ENCODE results near the gene ATG7. TPM values are rescaled to one million over a fixed set of nuclear protein-coding genes. Genes with fewer than 3 reads are reported as not detected.

Gene ATG7
- total RNA-seq, 2 experiments from 2014 or later, result 36.8 to 40.0 TPM

GRCh38 chr3:11284011-11284410, 11.8 kb downstream of the ATG7 start:
- Mint-ChIP-seq H3K36me3 (ENCODE audit: low read depth) (peaks cover 48% of the 10 kb centered on the region), H3K27me3 (ENCODE audit: low read depth) (no peaks in the 10 kb centered on the region), H3K4me1 (ENCODE audit: low read depth) (peaks cover 31% of the 10 kb centered on the region), H3K9me3 (ENCODE audit: insufficient read depth) (no peaks in the 10 kb centered on the region), H3K27ac (no peak overlapping the region), H3K4me3 (no peak overlapping the region)
- ATAC-seq (no peak), DNase-seq (no peak)
- CTCF ChIA-PET, result interaction anchor here (3.5 kb wide), 1 partner anchor 11 kb away, joined by 18 read pairs; the partner anchor contains the start of gene ATG7
- POLR2A ChIA-PET, result interaction anchor here (2.3 kb wide), 1 partner anchor 12 kb away, joined by 9 read pairs; the partner anchor contains the start of gene ATG7

- ChIA-PET CTCF (interaction anchor here (2.1 kb wide), 1 partner anchor 12 kb away, joined by 9 read pairs; no protein-coding TSS in a partner anchor), POLR2A (interaction anchor here (2.3 kb wide), 1 partner anchor 13 kb away, joined by 9 read pairs; the partner anchor contains the start of gene ATG7)
- H3K4me1 Mint-ChIP-seq (ENCODE audit: low read depth), result peaks cover 41% of the 10 kb centered on the region
- no peaks in the 10 kb centered on the region for H3K27me3 Mint-ChIP-seq (ENCODE audit: low read depth)
- no peak overlapping the region for H3K4me3 Mint-ChIP-seq
- ATAC-seq, result no peak
- no peaks in the 10 kb centered on the region for H3K9me3 Mint-ChIP-seq (ENCODE audit: insufficient read depth)
- H3K36me3 Mint-ChIP-seq (ENCODE audit: low read depth), result peaks cover 55% of the 10 kb centered on the region
- no peak for DNase-seq
- no peak overlapping the region for H3K27ac Mint-ChIP-seq
Observed at GRCh38 chr3:11285471-11285870, 13.3 kb downstream of the ATG7 start.

GRCh38 chr3:11287404-11287803, 15.2 kb downstream of the ATG7 start:
- no peak for ATAC-seq
- Mint-ChIP-seq H3K4me1 (ENCODE audit: low read depth) (peaks cover 51% of the 10 kb centered on the region), H3K9me3 (ENCODE audit: insufficient read depth) (no peaks in the 10 kb centered on the region), H3K27me3 (ENCODE audit: low read depth) (no peaks in the 10 kb centered on the region), H3K27ac (peak overlapping the region; percentile 58), H3K4me3 (no peak overlapping the region), H3K36me3 (ENCODE audit: low read depth) (peaks cover 59% of the 10 kb centered on the region)
- CTCF ChIA-PET, result interaction anchor here (0.8 to 2.1 kb wide), 4 partner anchors 9 to 24 kb away, joined by 3 to 9 read pairs (median 4); no protein-coding TSS in a partner anchor
- DNase-seq, result no peak
- POLR2A ChIA-PET, result interaction anchor here (0.8 to 3.1 kb wide), 3 partner anchors 13 to 240 kb away, joined by 3 to 30 read pairs (median 3); partner anchors contain the start of gene ATG7

GRCh38 chr3:11288021-11288491, 15.9 kb downstream of the ATG7 start:
- POLR2A ChIA-PET, result interaction anchor here (0.8 to 3.1 kb wide), 6 partner anchors 9 to 241 kb away, joined by 3 to 30 read pairs (median 4); partner anchors contain the start of gene ATG7
- Mint-ChIP-seq H3K9me3 (ENCODE audit: insufficient read depth) (no peaks in the 10 kb centered on the region), H3K27ac (no peak overlapping the region), H3K4me3 (no peak overlapping the region), H3K4me1 (ENCODE audit: low read depth) (peaks cover 55% of the 10 kb centered on the region), H3K36me3 (ENCODE audit: low read depth) (peaks cover 57% of the 10 kb centered on the region), H3K27me3 (ENCODE audit: low read depth) (no peaks in the 10 kb centered on the region)
- CTCF ChIA-PET, result interaction anchor here (0.6 to 4.0 kb wide), 6 partner anchors 9 to 46 kb away, joined by 3 to 32 read pairs (median 4); partner anchors contain the start of gene ATG7
- DNase-seq (no peak), ATAC-seq (no peak)

- Mint-ChIP-seq H3K27ac (peak overlapping the region; percentile 95), H3K9me3 (ENCODE audit: insufficient read depth) (no peaks in the 10 kb centered on the region), H3K36me3 (ENCODE audit: low read depth) (peaks cover 48% of the 10 kb centered on the region), H3K4me1 (ENCODE audit: low read depth) (peaks cover 55% of the 10 kb centered on the region), H3K4me3 (peak overlapping the region; percentile 45), H3K27me3 (ENCODE audit: low read depth) (no peaks in the 10 kb centered on the region)
- ChIA-PET POLR2A (interaction anchor here (0.9 to 3.1 kb wide), 5 partner anchors 10 to 51 kb away, joined by 3 to 30 read pairs (median 4); partner anchors contain the start of gene ATG7), CTCF (interaction anchor here (0.7 to 4.0 kb wide), 6 partner anchors 10 to 46 kb away, joined by 3 to 32 read pairs (median 5); partner anchors contain the start of gene ATG7)
- DNase-seq (peak; percentile 50), ATAC-seq (peak; percentile 49)
Observed at GRCh38 chr3:11288786-11289637, 16.8 kb downstream of the ATG7 start.

- DNase-seq (no peak), ATAC-seq (no peak)
- H3K27ac Mint-ChIP-seq, result peak overlapping the region; percentile 95
- ChIA-PET CTCF (interaction anchor here (1.0 to 4.0 kb wide), 5 partner anchors 11 to 45 kb away, joined by 3 to 32 read pairs (median 4); partner anchors contain the start of gene ATG7), POLR2A (interaction anchor here (1.8 to 3.1 kb wide), 2 partner anchors 17 to 52 kb away, joined by 4 to 30 read pairs; partner anchors contain the start of gene ATG7)
- H3K4me1 Mint-ChIP-seq (ENCODE audit: low read depth), result peaks cover 55% of the 10 kb centered on the region
- H3K4me3 Mint-ChIP-seq, result no peak overlapping the region
- H3K27me3 Mint-ChIP-seq (ENCODE audit: low read depth), result no peaks in the 10 kb centered on the region
- H3K9me3 Mint-ChIP-seq (ENCODE audit: insufficient read depth), result no peaks in the 10 kb centered on the region
- H3K36me3 Mint-ChIP-seq (ENCODE audit: low read depth), result peaks cover 47% of the 10 kb centered on the region
Observed at GRCh38 chr3:11289864-11290263, 17.7 kb downstream of the ATG7 start.

GRCh38 chr3:11290743-11291680, 18.8 kb downstream of the ATG7 start:
- peaks cover 55% of the 10 kb centered on the region for H3K4me1 Mint-ChIP-seq (ENCODE audit: low read depth)
- peak overlapping the region; percentile 39 for H3K4me3 Mint-ChIP-seq
- H3K27me3 Mint-ChIP-seq (ENCODE audit: low read depth), result no peaks in the 10 kb centered on the region
- H3K9me3 Mint-ChIP-seq (ENCODE audit: insufficient read depth), result no peaks in the 10 kb centered on the region
- ChIA-PET POLR2A (interaction anchor here (0.8 to 3.0 kb wide), 5 partner anchors 10 to 520 kb away, joined by 3 to 33 read pairs (median 3); partner anchors contain the start of gene ATG7), CTCF (interaction anchor here (1.0 to 4.0 kb wide), 8 partner anchors 11 to 55 kb away, joined by 3 to 32 read pairs (median 4); partner anchors contain the start of gene ATG7)
- peaks cover 45% of the 10 kb centered on the region for H3K36me3 Mint-ChIP-seq (ENCODE audit: low read depth)
- peak; percentile 92 for ATAC-seq
- DNase-seq, result peak; percentile 64
- H3K27ac Mint-ChIP-seq, result peak overlapping the region; percentile 95

GRCh38 chr3:11291808-11292207, 19.6 kb downstream of the ATG7 start:
- H3K4me1 Mint-ChIP-seq (ENCODE audit: low read depth), result peaks cover 55% of the 10 kb centered on the region
- peaks cover 53% of the 10 kb centered on the region for H3K36me3 Mint-ChIP-seq (ENCODE audit: low read depth)
- DNase-seq, result no peak
- peak; percentile 13 for ATAC-seq
- ChIA-PET POLR2A (interaction anchor here (0.8 to 3.0 kb wide), 3 partner anchors 14 to 519 kb away, joined by 3 to 33 read pairs (median 3); partner anchors contain the start of gene ATG7), CTCF (interaction anchor here (1.0 to 4.0 kb wide), 7 partner anchors 10 to 56 kb away, joined by 3 to 32 read pairs (median 5); partner anchors contain the start of gene ATG7)
- H3K27me3 Mint-ChIP-seq (ENCODE audit: low read depth), result no peaks in the 10 kb centered on the region
- H3K9me3 Mint-ChIP-seq (ENCODE audit: insufficient read depth), result no peaks in the 10 kb centered on the region
- peak overlapping the region; percentile 95 for H3K27ac Mint-ChIP-seq
- peak overlapping the region; percentile 39 for H3K4me3 Mint-ChIP-seq

- H3K4me3 Mint-ChIP-seq, result no peak overlapping the region
- H3K27ac Mint-ChIP-seq, result no peak overlapping the region
- ChIA-PET POLR2A (interaction anchor here (0.7 kb wide), 1 partner anchor 24 kb away, joined by 3 read pairs; the partner anchor contains the start of gene ATG7), CTCF (interaction anchor here (0.7 to 2.3 kb wide), 8 partner anchors 9 to 61 kb away, joined by 3 to 6 read pairs (median 3); partner anchors contain the start of gene ATG7)
- no peak for DNase-seq
- ATAC-seq, result no peak
- H3K36me3 Mint-ChIP-seq (ENCODE audit: low read depth), result peaks cover 42% of the 10 kb centered on the region
- no peaks in the 10 kb centered on the region for H3K9me3 Mint-ChIP-seq (ENCODE audit: insufficient read depth)
- H3K27me3 Mint-ChIP-seq (ENCODE audit: low read depth), result no peaks in the 10 kb centered on the region
- H3K4me1 Mint-ChIP-seq (ENCODE audit: low read depth), result peaks cover 18% of the 10 kb centered on the region
Observed at GRCh38 chr3:11297126-11297525, 24.9 kb downstream of the ATG7 start.

- ATAC-seq, result peak; percentile 87
- Mint-ChIP-seq H3K9me3 (ENCODE audit: insufficient read depth) (no peaks in the 10 kb centered on the region), H3K4me3 (no peak overlapping the region), H3K36me3 (ENCODE audit: low read depth) (peaks cover 63% of the 10 kb centered on the region), H3K4me1 (ENCODE audit: low read depth) (peaks cover 26% of the 10 kb centered on the region), H3K27me3 (ENCODE audit: low read depth) (no peaks in the 10 kb centered on the region), H3K27ac (peak overlapping the region; percentile 43)
- POLR2A ChIA-PET, result interaction anchor here (1.3 to 1.7 kb wide), 2 partner anchors 10 to 29 kb away, joined by 3 to 6 read pairs; partner anchors contain the start of gene ATG7
- peak; percentile 39 for DNase-seq
- CTCF ChIA-PET, result interaction anchor here (0.7 to 1.3 kb wide), 4 partner anchors 10 to 40 kb away, joined by 3 read pairs; no protein-coding TSS in a partner anchor
Observed at GRCh38 chr3:11300970-11301369, 28.8 kb downstream of the ATG7 start.
